GM12875 (cell line): Measurements from ENCODE around the gene LHX1.

Source experiments
- H3K4me3 ChIP-seq: one replicate; pipeline ENCODE4 v1.5.1; 2011; ENCODE audit warnings: low read depth, low read length, control low read depth
- CTCF ChIP-seq: IDR thresholded peaks from 2 replicates; pipeline ENCODE4 v1.5.1; 2011; ENCODE audit warnings: low read depth, mild to moderate bottlenecking, control low read depth, inconsistent platforms, low read length, moderate library complexity, borderline replicate concordance; ENCODE audit not compliant: insufficient read depth

Gene LHX1

DNA sequence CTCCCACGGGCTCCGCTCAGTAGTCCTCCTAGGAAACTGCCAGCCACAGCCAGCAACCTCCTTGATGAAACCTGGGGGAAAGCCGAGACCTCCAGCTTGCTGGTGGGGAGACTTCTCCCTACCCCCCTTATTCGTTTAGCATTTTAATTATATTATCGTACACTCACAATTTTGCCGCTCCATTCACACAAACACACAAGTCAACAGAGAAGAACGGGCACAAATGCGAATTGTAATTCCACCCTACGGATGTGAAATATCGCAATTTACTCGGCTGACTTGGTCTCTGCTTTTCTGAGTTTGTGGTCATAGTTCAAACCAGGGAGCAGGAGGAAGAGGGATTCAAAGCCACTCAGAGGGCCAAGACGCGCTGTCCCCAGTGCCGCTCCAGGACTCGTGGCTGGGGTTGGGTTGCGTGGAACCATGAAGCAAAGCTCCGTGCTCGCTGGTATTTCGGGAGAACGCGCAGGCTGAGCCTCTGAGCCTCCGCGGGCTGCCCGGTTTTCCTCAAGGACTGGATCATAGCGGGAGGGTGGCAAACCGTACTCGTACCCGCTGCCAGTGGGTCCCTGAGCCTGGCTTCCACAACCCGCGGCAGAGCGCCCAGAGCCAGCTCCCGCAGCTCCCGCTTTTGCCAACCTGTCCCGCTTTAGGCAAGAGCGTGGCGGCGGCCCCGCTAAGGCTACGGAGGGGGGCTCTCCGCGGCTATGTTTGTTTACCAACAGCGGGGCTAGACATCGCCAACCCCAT, 2.0 kb downstream of the LHX1 start:
- H3K4me3 ChIP-seq = no peak overlapping the region
- no peak for TF ChIP-seq CTCF

DNA sequence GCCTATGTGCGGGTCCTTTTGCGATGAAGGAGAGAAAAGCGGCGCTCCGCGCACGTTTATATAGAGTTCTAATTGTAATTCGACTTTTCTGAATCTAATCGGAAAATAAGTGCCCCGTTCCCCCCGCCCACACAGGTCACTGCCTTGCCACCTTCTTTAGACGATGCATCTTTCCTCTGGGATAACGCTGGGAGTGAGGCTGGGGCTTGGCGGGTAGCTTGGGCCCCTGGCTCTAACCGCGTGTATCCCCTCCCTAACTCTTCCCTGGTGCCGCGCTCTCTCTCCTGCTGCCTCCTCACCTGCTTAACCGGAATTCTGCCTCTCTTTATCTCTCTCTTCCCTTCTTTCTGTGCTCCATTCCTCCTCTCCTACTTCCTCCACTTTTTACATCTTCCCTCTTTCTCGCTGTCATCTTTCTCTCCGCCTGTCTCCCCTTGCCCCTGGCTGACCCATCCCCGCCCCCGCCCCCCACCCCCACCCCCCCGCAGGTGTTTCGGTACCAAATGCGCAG, 2.6 kb downstream of the LHX1 start:
- H3K4me3 ChIP-seq = no peak overlapping the region
- no peak for TF ChIP-seq CTCF

DNA sequence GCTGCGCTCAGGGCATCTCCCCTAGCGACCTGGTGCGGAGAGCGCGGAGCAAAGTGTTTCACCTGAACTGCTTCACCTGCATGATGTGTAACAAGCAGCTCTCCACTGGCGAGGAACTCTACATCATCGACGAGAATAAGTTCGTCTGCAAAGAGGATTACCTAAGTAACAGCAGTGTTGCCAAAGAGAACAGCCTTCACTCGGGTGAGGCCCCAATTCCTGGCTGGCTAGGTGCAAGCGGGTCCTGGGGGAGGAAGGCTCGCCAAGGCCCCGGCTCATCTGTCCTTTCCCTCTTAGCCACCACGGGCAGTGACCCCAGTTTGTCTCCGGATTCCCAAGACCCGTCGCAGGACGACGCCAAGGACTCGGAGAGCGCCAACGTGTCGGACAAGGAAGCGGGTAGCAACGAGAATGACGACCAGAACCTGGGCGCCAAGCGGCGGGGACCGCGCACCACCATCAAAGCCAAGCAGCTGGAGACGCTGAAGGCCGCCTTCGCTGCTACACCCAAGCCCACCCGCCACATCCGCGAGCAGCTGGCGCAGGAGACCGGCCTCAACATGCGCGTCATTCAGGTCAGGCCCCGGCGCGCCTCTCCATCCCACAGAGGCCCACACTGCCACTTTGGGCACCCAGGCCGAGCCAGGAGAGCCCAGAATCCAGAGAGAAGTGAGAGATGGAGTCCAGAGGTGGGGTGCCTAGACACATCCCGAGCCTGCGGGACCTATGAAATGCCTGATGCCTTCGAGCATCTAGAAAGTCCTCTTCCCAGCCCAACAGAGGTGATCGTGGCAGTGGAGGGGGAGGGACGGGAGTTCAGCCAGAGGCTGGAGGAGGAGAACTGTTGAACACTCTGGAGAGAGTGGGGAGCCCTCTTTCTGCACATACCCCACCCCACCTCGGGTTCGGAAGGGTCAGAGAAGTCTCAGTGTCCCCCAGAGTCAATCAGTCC, 3.3 kb downstream of the LHX1 start:
- no peak for TF ChIP-seq CTCF
- no peak overlapping the region for H3K4me3 ChIP-seq

DNA sequence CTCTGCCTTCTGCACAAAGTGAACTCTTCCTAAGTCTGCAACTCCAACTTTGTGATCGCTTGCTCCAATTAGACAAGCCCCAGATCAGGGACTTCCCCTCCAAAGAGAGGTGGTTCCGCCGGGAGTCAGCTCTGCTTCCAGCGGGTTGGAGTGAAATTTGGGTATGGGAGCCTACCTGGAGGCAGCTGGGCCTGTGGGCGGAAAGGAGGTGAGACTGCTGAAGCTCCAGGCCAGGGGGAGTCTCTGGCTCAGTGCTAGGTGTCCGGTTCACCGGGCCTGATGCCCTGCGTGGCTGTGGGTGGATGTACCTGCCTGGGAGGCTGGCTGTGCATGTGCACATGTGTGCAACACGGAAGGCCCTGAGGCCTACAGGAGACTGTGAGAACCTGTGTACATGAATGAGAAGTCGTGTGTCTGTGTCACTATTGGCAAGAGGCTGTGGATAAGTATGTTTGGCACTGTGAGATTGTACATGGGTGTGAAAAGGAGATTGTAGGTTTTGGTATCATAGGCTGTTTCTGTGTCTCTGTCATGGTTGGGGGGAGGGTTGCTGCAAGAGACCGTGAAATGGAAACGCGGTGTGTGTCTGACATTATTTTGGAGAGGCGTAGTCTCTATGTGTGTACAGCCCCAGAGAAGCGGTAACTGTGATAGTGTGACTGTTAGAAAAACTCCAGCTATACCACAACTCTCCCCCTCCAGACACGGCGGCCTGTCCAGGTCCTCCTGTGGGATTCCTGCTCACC, 4.2 kb downstream of the LHX1 start:
- no peak overlapping the region for H3K4me3 ChIP-seq
- TF ChIP-seq CTCF = no peak

- no peak for TF ChIP-seq CTCF
- peak overlapping the region; percentile 54 for H3K4me3 ChIP-seq
These were observed 4.8 kb downstream of the LHX1 start for GRCh38 chr17:36942019-36942599.

DNA sequence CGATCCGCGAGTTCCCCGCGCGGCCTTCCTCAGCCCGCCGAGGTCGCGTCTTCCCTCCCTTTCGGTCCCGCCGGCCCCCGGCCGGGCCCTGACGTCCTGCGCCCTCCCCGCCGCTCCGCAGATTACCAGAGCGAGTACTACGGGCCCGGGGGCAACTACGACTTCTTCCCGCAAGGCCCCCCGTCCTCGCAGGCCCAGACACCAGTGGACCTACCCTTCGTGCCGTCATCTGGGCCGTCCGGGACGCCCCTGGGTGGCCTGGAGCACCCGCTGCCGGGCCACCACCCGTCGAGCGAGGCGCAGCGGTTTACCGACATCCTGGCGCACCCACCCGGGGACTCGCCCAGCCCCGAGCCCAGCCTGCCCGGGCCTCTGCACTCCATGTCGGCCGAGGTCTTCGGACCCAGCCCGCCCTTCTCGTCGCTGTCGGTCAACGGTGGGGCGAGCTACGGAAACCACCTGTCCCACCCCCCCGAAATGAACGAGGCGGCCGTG, 5.4 kb downstream of the LHX1 start:
- TF ChIP-seq CTCF = no peak
- peak overlapping the region; percentile 54 for H3K4me3 ChIP-seq
